ENCODE data around the gene CEP250.

The CEP250 gene

GRCh38 chr20:35487479-35487878 is 32.1 kb downstream of the CEP250 start:
- no peaks in the 10 kb centered on the region for H3K9me3 ChIP-seq (ENCODE audit: control insufficient read depth in 5 of 5, low read length in 5 of 5)
- no peak overlapping the region for H3K4me3 ChIP-seq (ENCODE audit: low read depth in 1 of 5, low read length in 5 of 5)
- H3K27ac ChIP-seq (ENCODE audit: low read depth, low read length), result no peak overlapping the region
- peaks cover 6 to 48% (median 27%) of the 10 kb centered on the region in 5 donors for H3K36me3 ChIP-seq (ENCODE audit: control insufficient read depth in 5 of 5, insufficient read depth in 5 of 5, low read length in 5 of 5)
- H3K27me3 ChIP-seq (ENCODE audit: control insufficient read depth in 5 of 5, insufficient read depth in 4 of 5, low read length in 5 of 5), result no peaks in the 10 kb centered on the region
- peaks cover 0 to 12% (median 0%) of the 10 kb centered on the region in 5 donors for H3K4me1 ChIP-seq (ENCODE audit: control insufficient read depth in 5 of 5, insufficient read depth in 5 of 5, low read length in 5 of 5)
- no peak overlapping the region for H3K9ac ChIP-seq (ENCODE audit: low read length in 5 of 5)

- H3K36me3 ChIP-seq (ENCODE audit: control insufficient read depth in 5 of 5, insufficient read depth in 5 of 5, low read length in 5 of 5), result peaks cover 8 to 69% (median 43%) of the 10 kb centered on the region in 5 donors
- H3K27me3 ChIP-seq (ENCODE audit: control insufficient read depth in 5 of 5, insufficient read depth in 4 of 5, low read length in 5 of 5), result no peaks in the 10 kb centered on the region
- no peak overlapping the region for H3K9ac ChIP-seq (ENCODE audit: low read length in 5 of 5)
- no peak overlapping the region for H3K4me3 ChIP-seq (ENCODE audit: low read depth in 1 of 5, low read length in 5 of 5)
- peaks cover 0 to 12% (median 0%) of the 10 kb centered on the region in 5 donors for H3K4me1 ChIP-seq (ENCODE audit: control insufficient read depth in 5 of 5, insufficient read depth in 5 of 5, low read length in 5 of 5)
- no peak overlapping the region for H3K27ac ChIP-seq (ENCODE audit: low read depth, low read length)
- no peaks in the 10 kb centered on the region for H3K9me3 ChIP-seq (ENCODE audit: control insufficient read depth in 5 of 5, low read length in 5 of 5)
Measured at GRCh38 chr20:35489717-35490116, 34.3 kb downstream of the CEP250 start.

- Histone ChIP-seq H3K9ac (ENCODE audit: low read length in 5 of 5) (peak overlapping the region in 3 of 5 donors; percentile 47 to 69 (median 66)), H3K27me3 (ENCODE audit: control insufficient read depth in 5 of 5, insufficient read depth in 4 of 5, low read length in 5 of 5) (no peaks in the 10 kb centered on the region), H3K4me1 (ENCODE audit: control insufficient read depth in 5 of 5, insufficient read depth in 5 of 5, low read length in 5 of 5) (peaks cover 0 to 12% (median 0%) of the 10 kb centered on the region in 5 donors), H3K27ac (ENCODE audit: low read depth, low read length) (no peak overlapping the region), H3K36me3 (ENCODE audit: control insufficient read depth in 5 of 5, insufficient read depth in 5 of 5, low read length in 5 of 5) (peaks cover 13 to 80% (median 50%) of the 10 kb centered on the region in 5 donors), H3K9me3 (ENCODE audit: control insufficient read depth in 5 of 5, low read length in 5 of 5) (no peaks in the 10 kb centered on the region), H3K4me3 (ENCODE audit: low read depth in 1 of 5, low read length in 5 of 5) (peak overlapping the region; percentile 12 to 72 (median 65))
Measured at GRCh38 chr20:35490736-35491181, 35.4 kb downstream of the CEP250 start.

GRCh38 chr20:35491823-35492222 is 36.4 kb downstream of the CEP250 start:
- H3K36me3 ChIP-seq (ENCODE audit: control insufficient read depth in 5 of 5, insufficient read depth in 5 of 5, low read length in 5 of 5), result peaks cover 14 to 83% (median 58%) of the 10 kb centered on the region in 5 donors

GRCh38 chr20:35492352-35492751 is 37.0 kb downstream of the CEP250 start:
- peaks cover 1 to 20% (median 6%) of the 10 kb centered on the region in 5 donors for H3K4me1 ChIP-seq (ENCODE audit: control insufficient read depth in 5 of 5, insufficient read depth in 5 of 5, low read length in 5 of 5)
- H3K9ac ChIP-seq (ENCODE audit: low read length in 5 of 5), result no peak overlapping the region
- H3K27me3 ChIP-seq (ENCODE audit: control insufficient read depth in 5 of 5, insufficient read depth in 4 of 5, low read length in 5 of 5), result no peaks in the 10 kb centered on the region
- H3K9me3 ChIP-seq (ENCODE audit: control insufficient read depth in 5 of 5, low read length in 5 of 5), result no peaks in the 10 kb centered on the region
- peaks cover 14 to 84% (median 61%) of the 10 kb centered on the region in 5 donors for H3K36me3 ChIP-seq (ENCODE audit: control insufficient read depth in 5 of 5, insufficient read depth in 5 of 5, low read length in 5 of 5)
- no peak overlapping the region for H3K4me3 ChIP-seq (ENCODE audit: low read depth in 1 of 5, low read length in 5 of 5)
- no peak overlapping the region for H3K27ac ChIP-seq (ENCODE audit: low read depth, low read length)

More at GRCh38 chr20:35491823-35492222, 36.4 kb downstream of the CEP250 start:
- H3K9me3 ChIP-seq (ENCODE audit: control insufficient read depth in 5 of 5, low read length in 5 of 5), result no peaks in the 10 kb centered on the region
- no peak overlapping the region for H3K4me3 ChIP-seq (ENCODE audit: low read depth in 1 of 5, low read length in 5 of 5)
- no peak overlapping the region for H3K27ac ChIP-seq (ENCODE audit: low read depth, low read length)
- no peaks in the 10 kb centered on the region for H3K27me3 ChIP-seq (ENCODE audit: control insufficient read depth in 5 of 5, insufficient read depth in 4 of 5, low read length in 5 of 5)
- H3K4me1 ChIP-seq (ENCODE audit: control insufficient read depth in 5 of 5, insufficient read depth in 5 of 5, low read length in 5 of 5), result peaks cover 0 to 14% (median under 1%) of the 10 kb centered on the region in 5 donors
- H3K9ac ChIP-seq (ENCODE audit: low read length in 5 of 5), result no peak overlapping the region

- Histone ChIP-seq H3K9ac (ENCODE audit: low read length in 5 of 5) (peak overlapping the region in 1 of 5 donors; percentile 26), H3K27me3 (ENCODE audit: control insufficient read depth in 5 of 5, insufficient read depth in 4 of 5, low read length in 5 of 5) (no peaks in the 10 kb centered on the region), H3K9me3 (ENCODE audit: control insufficient read depth in 5 of 5, low read length in 5 of 5) (no peaks in the 10 kb centered on the region), H3K36me3 (ENCODE audit: control insufficient read depth in 5 of 5, insufficient read depth in 5 of 5, low read length in 5 of 5) (peaks cover 13 to 97% (median 76%) of the 10 kb centered on the region in 5 donors), H3K27ac (ENCODE audit: low read depth, low read length) (no peak overlapping the region), H3K4me3 (ENCODE audit: low read depth in 1 of 5, low read length in 5 of 5) (no peak overlapping the region), H3K4me1 (ENCODE audit: control insufficient read depth in 5 of 5, insufficient read depth in 5 of 5, low read length in 5 of 5) (peaks cover 3 to 19% (median 13%) of the 10 kb centered on the region in 5 donors)
Measured at GRCh38 chr20:35496481-35496880, 41.1 kb downstream of the CEP250 start.

- Histone ChIP-seq H3K9me3 (ENCODE audit: control insufficient read depth in 5 of 5, low read length in 5 of 5) (no peaks in the 10 kb centered on the region), H3K27me3 (ENCODE audit: control insufficient read depth in 5 of 5, insufficient read depth in 4 of 5, low read length in 5 of 5) (no peaks in the 10 kb centered on the region), H3K27ac (ENCODE audit: low read depth, low read length) (peak overlapping the region; percentile 60), H3K9ac (ENCODE audit: low read length in 5 of 5) (peak overlapping the region; percentile 13 to 63 (median 59)), H3K4me3 (ENCODE audit: low read depth in 1 of 5, low read length in 5 of 5) (no peak overlapping the region), H3K36me3 (ENCODE audit: control insufficient read depth in 5 of 5, insufficient read depth in 5 of 5, low read length in 5 of 5) (peaks cover 13 to 97% (median 76%) of the 10 kb centered on the region in 5 donors), H3K4me1 (ENCODE audit: control insufficient read depth in 5 of 5, insufficient read depth in 5 of 5, low read length in 5 of 5) (peaks cover 3 to 19% (median 13%) of the 10 kb centered on the region in 5 donors)
Measured at GRCh38 chr20:35497320-35497719, 41.9 kb downstream of the CEP250 start.

GRCh38 chr20:35497780-35498189 is 42.4 kb downstream of the CEP250 start:
- no peak overlapping the region for H3K4me3 ChIP-seq (ENCODE audit: low read depth in 1 of 5, low read length in 5 of 5)
- H3K9me3 ChIP-seq (ENCODE audit: control insufficient read depth in 5 of 5, low read length in 5 of 5), result no peaks in the 10 kb centered on the region
- peak overlapping the region; percentile 60 for H3K27ac ChIP-seq (ENCODE audit: low read depth, low read length)
- peaks cover 3 to 19% (median 13%) of the 10 kb centered on the region in 5 donors for H3K4me1 ChIP-seq (ENCODE audit: control insufficient read depth in 5 of 5, insufficient read depth in 5 of 5, low read length in 5 of 5)
- no peaks in the 10 kb centered on the region for H3K27me3 ChIP-seq (ENCODE audit: control insufficient read depth in 5 of 5, insufficient read depth in 4 of 5, low read length in 5 of 5)
- H3K9ac ChIP-seq (ENCODE audit: low read length in 5 of 5), result peak overlapping the region in 3 of 5 donors; percentile 43 to 62 (median 59)
- peaks cover 13 to 99% (median 78%) of the 10 kb centered on the region in 5 donors for H3K36me3 ChIP-seq (ENCODE audit: control insufficient read depth in 5 of 5, insufficient read depth in 5 of 5, low read length in 5 of 5)

- Histone ChIP-seq H3K27me3 (ENCODE audit: control insufficient read depth in 5 of 5, insufficient read depth in 4 of 5, low read length in 5 of 5) (no peaks in the 10 kb centered on the region), H3K36me3 (ENCODE audit: control insufficient read depth in 5 of 5, insufficient read depth in 5 of 5, low read length in 5 of 5) (peaks cover 13 to 99% (median 78%) of the 10 kb centered on the region in 5 donors), H3K9me3 (ENCODE audit: control insufficient read depth in 5 of 5, low read length in 5 of 5) (no peaks in the 10 kb centered on the region), H3K9ac (ENCODE audit: low read length in 5 of 5) (no peak overlapping the region), H3K27ac (ENCODE audit: low read depth, low read length) (no peak overlapping the region), H3K4me1 (ENCODE audit: control insufficient read depth in 5 of 5, insufficient read depth in 5 of 5, low read length in 5 of 5) (peaks cover 3 to 19% (median 15%) of the 10 kb centered on the region in 5 donors), H3K4me3 (ENCODE audit: low read depth in 1 of 5, low read length in 5 of 5) (no peak overlapping the region)
Measured at GRCh38 chr20:35499271-35499670, 43.9 kb downstream of the CEP250 start.

GRCh38 chr20:35502352-35502751 is 47.0 kb downstream of the CEP250 start:
- Histone ChIP-seq H3K27ac (ENCODE audit: low read depth, low read length) (no peak overlapping the region), H3K9me3 (ENCODE audit: control insufficient read depth in 5 of 5, low read length in 5 of 5) (no peaks in the 10 kb centered on the region), H3K36me3 (ENCODE audit: control insufficient read depth in 5 of 5, insufficient read depth in 5 of 5, low read length in 5 of 5) (peaks cover 9 to 96% (median 71%) of the 10 kb centered on the region in 5 donors), H3K4me3 (ENCODE audit: low read depth in 1 of 5, low read length in 5 of 5) (no peak overlapping the region), H3K4me1 (ENCODE audit: control insufficient read depth in 5 of 5, insufficient read depth in 5 of 5, low read length in 5 of 5) (peaks cover 2 to 14% (median 9%) of the 10 kb centered on the region in 5 donors), H3K27me3 (ENCODE audit: control insufficient read depth in 5 of 5, insufficient read depth in 4 of 5, low read length in 5 of 5) (no peaks in the 10 kb centered on the region), H3K9ac (ENCODE audit: low read length in 5 of 5) (no peak overlapping the region)

Measured in subcutaneous abdominal adipose tissue (tissue), 5 donors.